RCC 7860 (cell line): ENCODE measurements around the gene HEATR3.
"Not testable (repeated sequence)": the region's sequence is repeated elsewhere in the genome, so short reads cannot be mapped to it uniquely, and the experiment has no call there.

Source experiments
- DNase-seq: peaks from one replicate; pipeline ENCODE4 v3.0.0-alpha.2; 2015; ENCODE audit warnings: low spot score
- FAIRE-seq: peaks from 2 replicates; lab custom pipeline; 2012; peaks lifted over from hg19 to GRCh38; lab: Jason Lieb, UNC

HEATR3 gene

GRCh38 chr16:50099957-50100648 lies 34.3 kb downstream of the HEATR3 start:
- DNase-seq (no peak), FAIRE-seq (no peak)

GRCh38 chr16:50102051-50102746 lies 36.4 kb downstream of the HEATR3 start:
- DNase-seq: peak; percentile 16
- peak; percentile 49 for FAIRE-seq

GRCh38 chr16:50103764-50104163 lies 38.0 kb downstream of the HEATR3 start:
- DNase-seq (peak; percentile 14), FAIRE-seq (peak; percentile 40)

GRCh38 chr16:50114357-50115129 lies 48.8 kb downstream of the HEATR3 start:
- no peak for FAIRE-seq
- no peak for DNase-seq

GRCh38 chr16:50120711-50121110 lies 54.9 kb downstream of the HEATR3 start:
- FAIRE-seq: no peak

GRCh38 chr16:50121278-50121677 lies 55.5 kb downstream of the HEATR3 start:
- FAIRE-seq: no peak
- DNase-seq: no peak

More at GRCh38 chr16:50120711-50121110, 54.9 kb downstream of the HEATR3 start:
- DNase-seq: no peak

- no peak for FAIRE-seq
- no peak for DNase-seq
Observed at GRCh38 chr16:50121721-50122445, 56.1 kb downstream of the HEATR3 start.

GRCh38 chr16:50123417-50123816 lies 57.6 kb downstream of the HEATR3 start:
- DNase-seq (no peak), FAIRE-seq (no peak)

GRCh38 chr16:50124769-50125168 lies 59.0 kb downstream of the HEATR3 start:
- no peak for FAIRE-seq

GRCh38 chr16:50126183-50126582 lies 60.4 kb downstream of the HEATR3 start:
- DNase-seq (no peak), FAIRE-seq (no peak)

More at GRCh38 chr16:50124769-50125168, 59.0 kb downstream of the HEATR3 start:
- DNase-seq: no peak

GRCh38 chr16:50132571-50132970 lies 66.8 kb downstream of the HEATR3 start:
- FAIRE-seq, DNase-seq: not testable (repeated sequence)

- FAIRE-seq (no peak), DNase-seq (no peak)
Observed at GRCh38 chr16:50133214-50133613, 67.4 kb downstream of the HEATR3 start.

- DNase-seq (no peak), FAIRE-seq (no peak)
Observed at GRCh38 chr16:50136399-50136798, 70.6 kb downstream of the HEATR3 start.

GRCh38 chr16:50137268-50137667 lies 71.5 kb downstream of the HEATR3 start:
- FAIRE-seq: no peak

GRCh38 chr16:50139580-50139979 lies 73.8 kb downstream of the HEATR3 start:
- DNase-seq (no peak), FAIRE-seq (no peak)

More at GRCh38 chr16:50137268-50137667, 71.5 kb downstream of the HEATR3 start:
- no peak for DNase-seq

- DNase-seq (no peak), FAIRE-seq (no peak)
Observed at GRCh38 chr16:50144211-50144610, 78.4 kb downstream of the HEATR3 start.

GRCh38 chr16:50146479-50147435 lies 81.0 kb downstream of the HEATR3 start:
- FAIRE-seq (peak; percentile 71), DNase-seq (peak; percentile 35)

GRCh38 chr16:50151322-50151721 lies 85.6 kb downstream of the HEATR3 start:
- FAIRE-seq: no peak

GRCh38 chr16:50151756-50152155 lies 86.0 kb downstream of the HEATR3 start:
- DNase-seq: no peak
- FAIRE-seq: no peak

More at GRCh38 chr16:50151322-50151721, 85.6 kb downstream of the HEATR3 start:
- no peak for DNase-seq
